AG08395 (cell line): ENCODE measurements around the gene AGAP1.
A peak's percentile ranks its signal among the peaks of the same experiment; 100 is the strongest.

Experiments
- DNase-seq: peaks from one replicate; pipeline ENCODE4 v3.0.0; 2012; ENCODE audit warnings: mixed read lengths, low spot score

Gene AGAP1

DNA sequence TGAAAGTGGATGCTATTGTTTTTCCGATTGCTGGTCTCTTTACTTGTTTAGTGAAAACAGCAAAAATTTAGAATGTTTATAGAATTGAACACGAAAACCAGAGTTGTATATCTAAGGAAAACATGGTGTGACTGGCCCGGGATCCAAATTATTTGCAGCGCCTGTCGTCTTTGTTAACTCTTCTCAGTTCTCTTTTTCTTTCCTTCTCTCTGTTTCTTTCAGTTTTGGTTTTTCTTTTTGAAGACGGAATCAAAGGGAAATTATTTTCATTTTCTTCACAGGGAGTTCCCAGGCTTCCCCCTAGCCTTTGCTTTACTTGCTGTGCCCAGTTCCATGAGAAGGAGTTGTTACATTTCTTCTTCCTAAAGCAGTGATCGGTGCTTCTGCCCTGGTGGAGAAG is 76.0 kb downstream of the AGAP1 start:
- DNase-seq: no peak

DNA sequence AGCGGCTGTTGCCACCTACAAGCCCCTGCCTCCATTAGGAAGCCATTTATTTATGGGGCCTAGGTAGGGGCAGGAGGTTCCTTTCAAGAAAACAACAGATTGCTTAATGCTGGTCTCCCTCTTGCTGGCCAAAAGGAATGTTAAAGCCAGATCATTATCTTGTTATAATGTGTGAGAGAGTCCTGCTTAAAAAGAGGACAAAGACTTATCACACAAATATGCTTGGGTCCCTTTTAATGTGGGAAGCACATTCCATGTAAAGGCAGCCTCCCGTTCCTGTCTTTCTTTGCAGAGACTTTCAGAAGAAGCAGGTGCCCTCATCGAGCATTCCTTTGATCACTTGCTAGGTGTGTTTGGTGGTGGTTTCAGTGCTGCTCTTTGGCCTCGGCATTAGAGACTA is 76.4 kb downstream of the AGAP1 start:
- peak; percentile 69 for DNase-seq

- DNase-seq: no peak
Measured at GRCh38 chr2:235570966-235571692, 77.3 kb downstream of the AGAP1 start.

DNA sequence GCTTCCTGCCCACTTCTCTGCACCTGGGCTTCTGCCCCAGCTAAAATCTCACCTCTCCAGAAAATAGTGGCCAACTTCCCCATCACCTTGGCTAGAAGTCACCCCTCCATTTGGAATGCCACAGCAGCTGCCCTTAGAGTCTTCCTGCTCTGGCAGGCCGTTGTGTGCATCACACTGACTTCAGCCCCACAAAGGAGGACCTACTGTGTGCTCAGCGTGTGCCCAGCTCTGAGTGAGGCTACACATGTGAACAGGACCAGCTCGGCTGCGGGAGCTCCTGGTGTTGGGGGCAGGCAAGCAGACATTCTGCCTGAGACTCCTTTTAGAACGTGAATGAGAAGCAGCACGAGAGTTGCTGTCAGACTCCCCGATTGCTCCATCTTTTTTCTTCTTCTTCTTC is 78.7 kb downstream of the AGAP1 start:
- no peak for DNase-seq

DNA sequence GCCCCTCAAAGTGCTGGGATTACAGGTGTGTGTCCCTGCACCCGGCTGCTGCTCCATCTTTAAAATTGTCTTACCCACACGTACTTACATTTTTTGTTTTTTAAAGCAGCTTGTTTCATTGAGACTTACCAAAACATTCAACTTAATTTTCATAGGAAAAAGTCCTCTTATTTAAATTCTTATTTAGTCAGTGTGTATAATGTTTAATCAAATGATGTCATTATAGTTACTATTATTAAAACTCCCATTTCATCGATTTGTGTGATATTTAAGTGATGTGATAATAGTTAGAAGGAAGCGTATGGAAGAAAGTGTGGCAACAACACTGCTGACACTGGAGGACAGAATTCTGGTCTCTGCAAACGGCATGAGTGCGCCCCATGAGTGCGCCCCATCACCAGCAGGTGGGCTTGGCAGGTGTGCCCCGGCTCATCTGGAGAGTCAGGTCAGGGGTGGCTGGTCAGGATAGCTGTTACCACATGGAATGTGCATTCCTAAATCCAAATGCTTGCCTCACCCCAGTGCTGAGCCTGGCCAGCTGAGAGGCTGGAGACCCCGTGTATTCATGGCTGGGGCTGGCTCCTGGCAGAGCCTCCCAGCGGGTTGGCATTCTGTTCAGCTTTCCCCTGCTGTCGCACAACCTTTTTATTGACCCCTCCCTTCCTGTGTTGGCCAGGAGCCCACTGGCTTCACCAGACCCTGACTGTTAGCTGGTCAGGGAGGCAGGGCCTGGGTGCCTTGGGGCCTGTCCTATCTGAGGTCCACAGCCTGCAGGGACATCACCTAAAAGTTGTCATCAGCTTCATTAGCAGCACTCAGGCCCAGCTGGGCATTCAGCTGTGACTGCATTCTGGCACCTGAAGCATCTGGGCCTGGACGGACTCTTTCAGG is 79.7 kb downstream of the AGAP1 start:
- no peak for DNase-seq

DNA sequence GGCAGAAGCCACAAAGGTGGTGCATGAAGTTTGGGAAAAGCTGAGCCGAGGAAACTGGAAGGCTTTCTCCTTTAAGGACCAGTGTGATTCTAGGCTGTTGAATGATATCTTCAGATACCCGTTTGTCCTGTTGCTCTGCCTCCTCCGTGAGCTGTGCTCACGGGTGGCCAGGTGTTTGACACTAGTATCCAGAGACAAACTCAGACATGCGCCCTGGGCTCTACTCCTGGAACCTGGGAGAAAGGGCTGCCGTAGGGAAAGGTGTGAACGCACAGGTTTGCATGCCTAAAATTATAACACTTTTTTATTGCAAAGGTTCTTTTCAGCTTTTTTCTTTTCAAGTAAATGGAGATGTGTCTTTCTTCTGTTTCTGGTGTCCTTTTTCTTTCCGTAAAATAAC is 81.6 kb downstream of the AGAP1 start:
- no peak for DNase-seq

DNA sequence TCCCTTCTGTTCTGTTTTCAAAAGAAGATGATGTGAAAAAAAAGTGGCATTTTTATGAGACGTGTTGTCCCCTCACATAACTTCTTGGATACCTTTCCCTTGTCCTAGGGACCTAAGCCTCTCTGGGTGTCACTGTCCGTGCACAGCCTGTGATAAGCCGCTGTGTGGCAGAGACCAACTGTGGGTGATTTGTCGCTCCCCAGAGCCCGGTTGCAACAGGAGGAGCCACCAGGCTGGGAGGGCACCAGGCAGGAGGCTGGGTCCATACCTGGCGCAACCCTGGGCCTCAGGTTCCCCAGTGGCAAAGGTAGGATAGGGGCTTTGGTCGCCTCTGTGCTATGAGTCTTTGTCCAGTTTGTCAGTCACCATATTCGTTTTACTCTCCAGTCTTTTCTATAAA is 82.1 kb downstream of the AGAP1 start:
- no peak for DNase-seq

DNA sequence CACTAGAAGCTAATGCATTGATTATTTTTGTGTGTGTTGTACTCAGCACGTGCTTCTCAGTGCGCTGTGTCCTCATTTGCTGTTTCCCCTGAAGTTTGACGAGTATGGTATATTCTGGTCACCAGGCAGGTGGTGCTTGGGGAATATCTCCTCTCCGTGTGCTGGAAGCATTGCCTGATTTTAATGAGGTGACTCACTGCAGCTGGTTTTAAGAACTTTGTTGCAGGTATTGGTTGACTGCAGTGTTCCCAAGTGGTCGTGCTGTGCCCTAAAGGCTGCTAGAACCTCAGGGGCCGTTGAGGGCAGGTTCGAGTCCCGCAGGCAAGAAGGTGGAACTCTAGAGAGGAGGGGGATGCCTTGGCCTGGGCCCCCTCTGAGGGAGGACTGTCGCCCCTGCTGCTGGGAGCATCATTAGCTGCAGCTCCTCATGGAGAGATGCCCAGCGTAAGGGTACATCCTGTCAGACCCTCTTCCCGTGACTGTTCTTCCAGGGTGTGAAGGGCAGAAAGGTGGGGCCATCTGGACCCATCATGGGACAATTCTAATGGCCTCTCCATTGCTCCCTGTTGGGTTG is 82.6 kb downstream of the AGAP1 start:
- no peak for DNase-seq

DNA sequence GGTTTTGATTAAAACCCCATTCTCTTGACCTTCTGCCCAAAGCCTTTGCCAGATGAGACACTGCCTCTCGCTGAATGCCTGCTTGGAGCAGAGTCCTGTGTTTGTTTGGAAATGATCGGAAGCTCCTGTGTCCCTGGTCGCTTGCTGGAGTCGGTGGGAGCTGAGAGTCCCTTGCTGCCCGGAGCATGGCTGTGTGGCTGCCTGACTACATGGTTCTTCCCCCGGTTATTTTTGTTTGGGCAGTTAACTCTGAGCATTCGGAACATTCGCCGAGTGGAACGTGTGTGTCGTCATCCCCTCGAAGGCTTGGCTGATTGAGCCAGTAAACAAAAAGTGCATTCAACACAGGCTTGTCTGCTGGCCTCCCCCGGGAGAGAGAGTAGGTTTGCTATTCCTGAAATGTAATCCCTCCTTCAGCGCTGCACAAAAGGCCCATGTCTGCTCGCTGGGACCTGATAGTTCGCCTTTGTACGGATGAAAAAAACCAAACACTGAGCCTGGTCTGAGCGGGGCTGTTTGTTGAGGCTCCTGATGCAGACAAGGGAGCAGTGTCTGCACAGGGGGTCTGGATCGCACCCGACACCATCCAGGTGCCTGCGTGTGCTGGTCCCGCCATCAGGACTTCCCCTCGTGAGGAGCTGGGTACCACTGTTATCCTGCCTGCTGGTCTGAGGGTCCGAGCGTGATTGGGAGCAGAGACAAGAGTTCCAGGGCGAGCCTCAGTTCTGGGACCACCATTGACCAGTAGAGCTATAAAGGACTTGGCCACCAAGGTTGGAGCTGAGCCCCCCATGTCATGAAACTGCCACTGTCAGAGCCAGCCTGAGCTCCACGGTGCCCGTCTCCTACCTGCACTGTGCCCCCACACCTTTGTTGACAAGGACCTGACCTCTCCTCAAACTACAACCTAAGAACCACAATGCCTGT is 83.8 kb downstream of the AGAP1 start:
- DNase-seq: peak; percentile 59

GRCh38 chr2:235579128-235579527 is 85.3 kb downstream of the AGAP1 start:
- DNase-seq: no peak

DNA sequence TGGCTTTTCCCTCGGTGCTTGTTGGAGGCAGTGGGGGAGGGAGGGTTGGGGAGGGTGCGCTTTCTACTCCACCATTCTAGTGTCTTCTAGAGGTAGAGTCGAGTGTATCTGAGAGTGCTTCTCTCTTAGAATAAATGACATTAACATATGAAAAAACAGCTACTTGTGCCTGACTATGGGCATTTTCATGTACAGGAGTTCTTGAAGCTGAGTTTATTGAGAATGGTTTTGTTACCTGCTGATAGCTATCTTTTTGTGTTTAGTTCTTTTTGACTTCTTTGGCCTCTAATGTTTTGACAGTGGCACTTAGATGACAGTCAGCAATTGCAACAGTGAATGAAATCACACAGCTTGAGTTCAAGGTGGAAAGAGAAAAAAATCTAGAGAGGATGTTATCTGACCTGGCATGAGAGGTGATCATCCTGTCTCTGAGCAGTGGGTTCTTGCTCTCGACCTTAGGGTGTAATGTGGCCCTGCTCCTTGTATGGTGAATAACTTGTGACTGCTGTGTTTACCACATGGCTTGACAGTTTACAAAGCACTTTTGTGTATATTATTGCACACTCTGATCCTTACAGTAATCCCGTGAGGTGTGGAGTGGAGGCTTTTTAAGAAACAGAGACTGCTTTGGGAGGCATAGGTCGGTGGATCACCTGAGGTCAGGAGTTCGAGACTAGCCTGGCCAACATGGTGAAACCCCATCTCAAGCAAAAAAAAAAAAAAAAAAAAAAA is 86.7 kb downstream of the AGAP1 start:
- no peak for DNase-seq

DNA sequence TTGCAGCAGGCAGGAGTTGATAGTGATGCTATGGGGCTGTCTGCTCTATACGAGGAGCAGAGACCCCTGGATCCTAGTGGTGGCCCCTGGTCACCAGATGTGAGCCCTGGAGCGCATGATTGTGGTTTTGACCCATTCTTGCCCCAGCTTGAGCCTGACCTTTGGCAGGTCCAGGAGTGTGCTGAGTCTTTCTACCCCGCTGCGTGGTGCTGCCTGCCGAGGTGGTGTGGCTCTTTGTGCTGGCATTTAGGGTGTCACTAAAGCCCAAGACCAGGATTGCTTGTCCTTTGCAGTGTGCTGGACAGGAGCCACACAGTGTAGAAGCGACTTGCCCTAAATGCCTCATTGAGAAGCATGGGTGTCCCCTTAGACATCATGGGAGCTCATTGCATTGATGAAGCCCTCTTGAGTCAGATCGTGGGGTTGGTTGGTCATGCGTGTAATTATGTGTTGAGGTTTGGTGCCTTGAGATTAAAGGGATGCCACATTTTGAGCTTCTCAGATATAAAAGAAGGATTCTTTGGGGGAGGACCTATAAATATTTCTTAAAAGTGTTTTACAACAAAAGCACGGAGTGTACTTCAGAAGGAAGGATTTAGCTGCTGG is 88.3 kb downstream of the AGAP1 start:
- no peak for DNase-seq

- no peak for DNase-seq
Measured at GRCh38 chr2:235582729-235583128, 88.9 kb downstream of the AGAP1 start.

DNA sequence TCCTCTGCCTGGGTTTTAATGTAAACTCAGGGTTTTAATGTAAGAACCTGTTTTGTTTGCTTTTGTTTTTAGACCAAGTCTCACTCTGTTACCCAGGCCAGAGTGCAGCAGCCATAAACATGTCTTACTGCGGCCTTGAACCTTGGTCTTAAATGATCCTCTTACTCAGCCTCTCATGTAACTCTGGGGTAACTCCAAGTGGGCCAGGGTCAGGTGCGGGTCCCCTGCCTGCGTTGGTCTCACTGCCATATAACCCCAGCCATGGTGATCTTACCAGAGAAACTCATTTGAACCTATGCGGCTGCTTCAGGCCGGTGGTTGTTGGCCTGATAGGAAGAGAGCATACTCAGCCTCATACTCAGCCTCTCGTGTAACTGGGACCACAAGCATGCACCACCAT is 89.3 kb downstream of the AGAP1 start:
- no peak for DNase-seq

GRCh38 chr2:235583925-235584637 is 90.2 kb downstream of the AGAP1 start:
- DNase-seq: no peak

- no peak for DNase-seq
Measured at GRCh38 chr2:235584638-235585007, 90.8 kb downstream of the AGAP1 start.

DNA sequence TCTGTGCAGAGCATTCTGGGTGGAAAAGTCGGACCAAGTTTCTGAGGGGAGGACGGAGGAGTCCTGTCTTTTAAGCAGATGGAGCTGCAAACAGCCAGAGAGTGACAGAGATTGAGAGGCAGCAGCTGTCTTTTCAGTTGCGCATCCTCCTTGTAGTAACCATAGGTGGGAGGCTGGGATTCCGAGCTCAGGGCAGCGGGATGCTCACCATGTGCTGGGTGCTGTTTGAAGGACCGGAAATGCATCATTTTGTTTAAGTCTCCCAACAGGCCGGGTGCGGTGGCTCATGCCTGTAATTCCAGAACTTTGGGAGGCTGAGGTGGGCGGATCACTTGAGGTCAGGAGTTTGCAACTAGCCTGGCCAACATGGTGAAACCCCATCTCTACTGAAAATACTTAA is 93.4 kb downstream of the AGAP1 start:
- DNase-seq: no peak

DNA sequence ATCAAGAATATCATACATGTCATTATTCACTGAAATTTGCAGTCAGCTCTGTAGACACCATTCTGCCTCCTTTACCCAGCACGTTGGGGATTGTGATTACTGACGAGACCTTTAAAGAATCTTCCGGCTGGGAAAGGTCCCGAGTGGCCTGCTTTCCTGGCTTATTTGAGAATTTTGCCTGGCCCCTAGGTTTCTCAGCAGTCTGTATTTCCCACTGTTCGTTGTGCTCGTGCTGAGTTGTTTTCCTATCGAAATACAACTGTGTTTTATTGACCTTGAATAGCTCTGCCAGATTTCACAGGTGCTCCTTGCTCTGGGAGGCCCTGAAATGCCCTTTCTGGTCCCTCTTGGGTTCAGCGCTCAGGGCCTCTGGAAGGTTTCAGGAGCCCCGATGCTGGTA is 94.9 kb downstream of the AGAP1 start:
- DNase-seq: no peak

DNA sequence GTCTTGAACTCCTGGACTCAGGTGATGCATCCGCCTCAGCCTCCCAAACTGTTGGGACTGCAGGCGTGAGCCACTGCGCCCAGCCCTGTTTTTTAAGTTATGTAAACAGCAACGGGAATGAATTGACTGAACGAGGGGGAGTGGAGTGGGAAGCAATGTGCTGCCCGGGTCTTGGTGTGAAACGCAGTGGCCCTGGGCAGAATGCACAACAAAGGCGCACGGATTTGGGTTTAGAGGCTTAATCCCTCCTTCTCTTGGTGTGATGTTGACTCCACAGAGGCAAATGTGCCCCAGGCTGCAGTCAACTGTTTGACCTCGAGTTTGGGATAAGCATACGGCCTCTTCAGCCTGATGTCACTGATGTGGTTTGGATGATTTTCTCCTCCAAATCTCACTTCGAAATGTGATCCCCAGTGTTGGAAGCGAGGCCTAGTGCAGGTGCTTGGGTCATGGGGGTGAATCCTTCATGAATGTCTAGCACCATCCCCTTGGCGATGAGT is 97.4 kb downstream of the AGAP1 start:
- DNase-seq: no peak

DNA sequence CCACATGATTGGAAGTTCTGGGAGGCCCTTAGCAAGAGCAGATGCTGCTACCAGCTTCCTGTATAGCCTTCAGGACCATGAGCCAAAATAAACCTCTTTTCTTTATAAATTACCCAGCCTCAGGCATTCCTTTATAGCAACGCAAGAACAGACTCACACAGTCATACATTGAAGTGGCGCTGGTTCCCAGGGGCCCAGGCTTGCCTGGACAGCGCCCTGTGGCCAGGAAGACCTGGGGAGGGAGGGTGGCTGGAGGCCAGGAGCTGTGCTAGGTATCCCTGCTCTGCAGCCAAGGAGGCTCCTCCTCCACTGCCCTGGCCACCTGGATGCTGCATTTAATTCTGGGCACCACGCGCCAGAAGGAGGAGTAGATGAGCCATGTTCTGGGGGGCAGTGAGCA is 98.1 kb downstream of the AGAP1 start:
- DNase-seq: no peak
